Dendritic cell treated with granulocyte-macrophage colony-stimulating factor and Interleukin-4, amounts not matched to agents 40 ng/mL and 50 ng/mL, for 4 days (primary cell): Measurements from ENCODE around the gene TP53BP2.
A peak's percentile ranks its signal among the peaks of the same experiment; 100 is the strongest.

Source experiments
- H3K27ac Mint-ChIP-seq: one replicate; pipeline ENCODE4 v1.8.0; 2022; ENCODE audit warnings: mild to moderate bottlenecking, mixed read lengths
- H3K27me3 Mint-ChIP-seq: one replicate; pipeline ENCODE4 v1.8.0; 2022; ENCODE audit warnings: mild to moderate bottlenecking, mixed read lengths
- H3K36me3 Mint-ChIP-seq: one replicate; pipeline ENCODE4 v1.8.0; 2022; ENCODE audit warnings: low read depth, mixed read lengths
- H3K4me1 Mint-ChIP-seq: one replicate; pipeline ENCODE4 v1.8.0; 2022; ENCODE audit warnings: low read depth, mixed read lengths
- H3K4me3 Mint-ChIP-seq: one replicate; pipeline ENCODE4 v1.8.0; 2022; ENCODE audit warnings: mild to moderate bottlenecking, moderate library complexity, mixed read lengths
- H3K9me3 Mint-ChIP-seq: one replicate; pipeline ENCODE4 v1.8.0; 2022; ENCODE audit warnings: mixed read lengths
- intact Hi-C: fragments of 100-400 bp; cut with micrococcal nuclease; formaldehyde crosslinking; loops from one replicate; pipeline ENCODE4 v1.15.0; 2022

Gene TP53BP2

GRCh38 chr1:223785808-223786207, 59.9 kb downstream of the TP53BP2 start:
- H3K27ac Mint-ChIP-seq = no peak overlapping the region
- no peaks in the 10 kb centered on the region for H3K4me1 Mint-ChIP-seq
- intact Hi-C loops = no loop called here
- H3K4me3 Mint-ChIP-seq = no peak overlapping the region
- no peaks in the 10 kb centered on the region for H3K27me3 Mint-ChIP-seq
- H3K9me3 Mint-ChIP-seq = no peaks in the 10 kb centered on the region
- peaks cover 87% of the 10 kb centered on the region for H3K36me3 Mint-ChIP-seq

- Mint-ChIP-seq H3K27me3 (no peaks in the 10 kb centered on the region), H3K27ac (no peak overlapping the region), H3K9me3 (no peaks in the 10 kb centered on the region), H3K4me1 (no peaks in the 10 kb centered on the region), H3K4me3 (no peak overlapping the region), H3K36me3 (peaks cover 86% of the 10 kb centered on the region)
- intact Hi-C loops = no loop called here
Measured at GRCh38 chr1:223784541-223784940, 61.2 kb downstream of the TP53BP2 start.

- intact Hi-C loops = no loop called here
- H3K27ac Mint-ChIP-seq = no peak overlapping the region
Measured at GRCh38 chr1:223783676-223784075, 62.1 kb downstream of the TP53BP2 start.

GRCh38 chr1:223780949-223781348, 64.8 kb downstream of the TP53BP2 start:
- Mint-ChIP-seq H3K36me3 (peaks cover 85% of the 10 kb centered on the region), H3K27me3 (no peaks in the 10 kb centered on the region), H3K4me3 (no peak overlapping the region), H3K9me3 (no peaks in the 10 kb centered on the region), H3K4me1 (peaks cover 6% of the 10 kb centered on the region), H3K27ac (no peak overlapping the region)
- intact Hi-C loops = no loop called here

More at GRCh38 chr1:223783676-223784075, 62.1 kb downstream of the TP53BP2 start:
- peaks cover 87% of the 10 kb centered on the region for H3K36me3 Mint-ChIP-seq
- H3K4me1 Mint-ChIP-seq = no peaks in the 10 kb centered on the region
- H3K4me3 Mint-ChIP-seq = no peak overlapping the region
- no peaks in the 10 kb centered on the region for H3K27me3 Mint-ChIP-seq
- no peaks in the 10 kb centered on the region for H3K9me3 Mint-ChIP-seq

GRCh38 chr1:223780318-223780717, 65.4 kb downstream of the TP53BP2 start:
- no peak overlapping the region for H3K27ac Mint-ChIP-seq
- H3K4me1 Mint-ChIP-seq = peaks cover 6% of the 10 kb centered on the region
- H3K36me3 Mint-ChIP-seq = peaks cover 84% of the 10 kb centered on the region
- no peak overlapping the region for H3K4me3 Mint-ChIP-seq
- no peaks in the 10 kb centered on the region for H3K27me3 Mint-ChIP-seq
- no peaks in the 10 kb centered on the region for H3K9me3 Mint-ChIP-seq
- intact Hi-C loops = no loop called here

- H3K36me3 Mint-ChIP-seq = peaks cover 90% of the 10 kb centered on the region
- no peaks in the 10 kb centered on the region for H3K9me3 Mint-ChIP-seq
- H3K4me1 Mint-ChIP-seq = peaks cover 6% of the 10 kb centered on the region
- H3K27me3 Mint-ChIP-seq = no peaks in the 10 kb centered on the region
- no peak overlapping the region for H3K4me3 Mint-ChIP-seq
- intact Hi-C loops = loop anchor here (10.0 kb wide), 1 partner anchor 608 kb away; no protein-coding TSS in a partner anchor
- H3K27ac Mint-ChIP-seq = no peak overlapping the region
Measured at GRCh38 chr1:223776826-223777454, 68.8 kb downstream of the TP53BP2 start.

- H3K36me3 Mint-ChIP-seq = peaks cover 95% of the 10 kb centered on the region
- H3K27ac Mint-ChIP-seq = peak overlapping the region; percentile 6
- H3K4me3 Mint-ChIP-seq = no peak overlapping the region
- H3K9me3 Mint-ChIP-seq = no peaks in the 10 kb centered on the region
- no peaks in the 10 kb centered on the region for H3K27me3 Mint-ChIP-seq
- intact Hi-C loops = loop anchor here (10.0 kb wide), 1 partner anchor 609 kb away; no protein-coding TSS in a partner anchor
- H3K4me1 Mint-ChIP-seq = peaks cover 6% of the 10 kb centered on the region
Measured at GRCh38 chr1:223776075-223776814, 69.5 kb downstream of the TP53BP2 start.

GRCh38 chr1:223775711-223776074, 70.1 kb downstream of the TP53BP2 start:
- Mint-ChIP-seq H3K36me3 (peaks cover 95% of the 10 kb centered on the region), H3K27me3 (no peaks in the 10 kb centered on the region), H3K27ac (no peak overlapping the region), H3K4me3 (no peak overlapping the region), H3K9me3 (no peaks in the 10 kb centered on the region), H3K4me1 (peaks cover 6% of the 10 kb centered on the region)
- intact Hi-C loops = loop anchor here (10.0 kb wide), 1 partner anchor 609 kb away; no protein-coding TSS in a partner anchor

- Mint-ChIP-seq H3K4me1 (peaks cover 6% of the 10 kb centered on the region), H3K27ac (no peak overlapping the region), H3K4me3 (no peak overlapping the region), H3K9me3 (no peaks in the 10 kb centered on the region), H3K27me3 (no peaks in the 10 kb centered on the region), H3K36me3 (peaks cover 94% of the 10 kb centered on the region)
- intact Hi-C loops = loop anchor here (10.0 kb wide), 1 partner anchor 610 kb away; no protein-coding TSS in a partner anchor
Measured at GRCh38 chr1:223775054-223775453, 70.7 kb downstream of the TP53BP2 start.

GRCh38 chr1:223774134-223774814, 71.5 kb downstream of the TP53BP2 start:
- peaks cover 6% of the 10 kb centered on the region for H3K4me1 Mint-ChIP-seq
- peaks cover 95% of the 10 kb centered on the region for H3K36me3 Mint-ChIP-seq
- H3K9me3 Mint-ChIP-seq = no peaks in the 10 kb centered on the region
- H3K27ac Mint-ChIP-seq = no peak overlapping the region
- H3K27me3 Mint-ChIP-seq = no peaks in the 10 kb centered on the region
- intact Hi-C loops = loop anchor here (10.0 kb wide), 1 partner anchor 611 kb away; no protein-coding TSS in a partner anchor
- no peak overlapping the region for H3K4me3 Mint-ChIP-seq

- Mint-ChIP-seq H3K36me3 (peaks cover 91% of the 10 kb centered on the region), H3K4me1 (peaks cover 6% of the 10 kb centered on the region), H3K27me3 (no peaks in the 10 kb centered on the region), H3K4me3 (no peak overlapping the region), H3K27ac (no peak overlapping the region), H3K9me3 (no peaks in the 10 kb centered on the region)
- intact Hi-C loops = loop anchor here (10.0 kb wide), 1 partner anchor 612 kb away; no protein-coding TSS in a partner anchor
Measured at GRCh38 chr1:223772771-223773160, 73.0 kb downstream of the TP53BP2 start.

GRCh38 chr1:223771814-223772770, 73.7 kb downstream of the TP53BP2 start:
- Mint-ChIP-seq H3K27ac (no peak overlapping the region), H3K4me3 (no peak overlapping the region), H3K4me1 (peaks cover 6% of the 10 kb centered on the region), H3K9me3 (no peaks in the 10 kb centered on the region), H3K36me3 (peaks cover 84% of the 10 kb centered on the region), H3K27me3 (no peaks in the 10 kb centered on the region)
- intact Hi-C loops = loop anchor here (10.0 kb wide), 1 partner anchor 613 kb away; no protein-coding TSS in a partner anchor

- no peaks in the 10 kb centered on the region for H3K9me3 Mint-ChIP-seq
- no peaks in the 10 kb centered on the region for H3K27me3 Mint-ChIP-seq
- peak overlapping the region; percentile 5 for H3K27ac Mint-ChIP-seq
- peaks cover 83% of the 10 kb centered on the region for H3K36me3 Mint-ChIP-seq
- H3K4me3 Mint-ChIP-seq = no peak overlapping the region
- intact Hi-C loops = loop anchor here (10.0 kb wide), 1 partner anchor 613 kb away; no protein-coding TSS in a partner anchor
- H3K4me1 Mint-ChIP-seq = peaks cover 5% of the 10 kb centered on the region
Measured at GRCh38 chr1:223771469-223771813, 74.3 kb downstream of the TP53BP2 start.
